GM20000 (cell line): ENCODE measurements around the gene GALNS.

Experiments
- DNase-seq: peaks from one replicate; pipeline ENCODE4 v3.0.0; 2012; ENCODE audit warnings: low spot score
- CTCF ChIP-seq: IDR thresholded peaks from 2 replicates; pipeline ENCODE4 v1.5.1; 2012; ENCODE audit warnings: mild to moderate bottlenecking, control low read depth; ENCODE audit errors: extremely low read depth, missing control alignments

The GALNS gene

GRCh38 chr16:88833086-88833485, 23.7 kb downstream of the GALNS start:
- TF ChIP-seq CTCF: no peak
- no peak for DNase-seq

- no peak for DNase-seq
- no peak for TF ChIP-seq CTCF
Measured at GRCh38 chr16:88831838-88832237, 24.9 kb downstream of the GALNS start.

GRCh38 chr16:88830783-88831182, 26.0 kb downstream of the GALNS start:
- no peak for TF ChIP-seq CTCF
- no peak for DNase-seq

GRCh38 chr16:88830258-88830657, 26.5 kb downstream of the GALNS start:
- no peak for TF ChIP-seq CTCF
- no peak for DNase-seq

- no peak for DNase-seq
- no peak for TF ChIP-seq CTCF
Measured at GRCh38 chr16:88828711-88829110, 28.0 kb downstream of the GALNS start.

GRCh38 chr16:88827727-88828126, 29.0 kb downstream of the GALNS start:
- no peak for TF ChIP-seq CTCF
- DNase-seq: no peak

GRCh38 chr16:88826070-88826840, 30.5 kb downstream of the GALNS start:
- DNase-seq: no peak

More at GRCh38 chr16:88826070-88826840, 30.5 kb downstream of the GALNS start:
- TF ChIP-seq CTCF: no peak
